HepG2 (cell line): ENCODE results near the gene IL15RA. TPM values are rescaled to one million over a fixed set of nuclear protein-coding genes. Genes with fewer than 3 reads are reported as not detected.

Source experiments
- ATAC-seq: fragments of 200-7000 bp; cut with Tn5 transposase; 3 replicates; pipeline ENCODE4 v1.9.1; 2020; ENCODE audit warnings: mild to moderate bottlenecking, moderate library complexity
- BruUV-seq: library from RNA; stranded (reverse); fragments of 400-500 nt; replicated peaks from 2 replicates; lab custom pipeline; 2021; lab: Mats Ljungman, UMichigan
- CTCF ChIA-PET: fragments of 300-600 bp; formaldehyde crosslinking; extraction: SDS; loops from one replicate; lab custom pipeline; 2021; ENCODE audit warnings: low total read pairs, inconsistent platforms, low intra/inter-chr PET ratio; lab: Yijun Ruan, JAX
- POLR2A ChIA-PET: fragments of 350-600 bp; sonication (Branson Sonifier 250); formaldehyde crosslinking; loops from one replicate; lab custom pipeline; 2020; ENCODE audit warnings: antibody characterized with exemption, inconsistent platforms; lab: Yijun Ruan, JAX
- DNase-seq: peaks from one replicate; pipeline ENCODE4 v3.0.0-alpha.2; 2015; ENCODE audit warnings: low spot score
- FAIRE-seq: peaks from 3 replicates; lab custom pipeline; 2011; peaks lifted over from hg19 to GRCh38; lab: Jason Lieb, UNC
- H2AFZ ChIP-seq: one replicate; pipeline ENCODE4 v1.6.1; 2011; ENCODE audit warnings: low read length, inconsistent platforms
- H3K27ac ChIP-seq: fragments of 300-600 bp; 3 replicates; pipeline ENCODE4 v1.8.0; 2011; ENCODE audit warnings: mixed run types, mild to moderate bottlenecking, mixed read lengths, low read length, inconsistent platforms; ENCODE audit not compliant: insufficient read depth; ENCODE audit errors: extremely low read length
- H3K27me3 ChIP-seq, 2 experiments: fragments of 200-600 bp in 1 of 2; 2 replicates in 1 of 2; 3 replicates in 1 of 2; pipeline versions ENCODE4 v1.6.0 to v1.8.0; 2011; ENCODE audit warnings: low read length in 2 of 2, mild to moderate bottlenecking in 2 of 2, moderate library complexity in 2 of 2, inconsistent platforms in 1 of 2; ENCODE audit not compliant: insufficient read depth in 2 of 2, control insufficient read depth in 1 of 2
- H3K36me3 ChIP-seq, 2 experiments: fragments of 200-600 bp in 1 of 2; replicated peaks in 1 of 2; 2 replicates in 1 of 2; 3 replicates in 1 of 2; pipeline versions ENCODE4 v1.5.1 to v1.8.0; 2011; ENCODE audit warnings: low read length in 2 of 2, inconsistent platforms in 1 of 2; ENCODE audit not compliant: insufficient read depth in 2 of 2, control insufficient read depth in 1 of 2
- H3K4me1 ChIP-seq: 2 replicates; pipeline ENCODE4 v1.5.1; 2012; ENCODE audit warnings: low read length, inconsistent platforms; ENCODE audit not compliant: insufficient read depth
- H3K4me2 ChIP-seq: 2 replicates; pipeline ENCODE4 v1.6.0; 2011; ENCODE audit warnings: low read depth, low read length, inconsistent platforms
- H3K4me3 ChIP-seq, 3 experiments: fragments of 200-600 bp in 1 of 3; sonication (generic), shearing (Covaris generic) in 1 of 3; replicated peaks in 1 of 3; 2 replicates each; pipeline ENCODE4 v1.5.1; 2011 to 2016; ENCODE audit warnings: low read length in 3 of 3, inconsistent platforms in 2 of 3, low read depth in 2 of 3, mild to moderate bottlenecking in 2 of 3, control low read depth in 1 of 3, mixed read lengths in 1 of 3; ENCODE audit not compliant: insufficient read depth in 1 of 3
- H3K79me2 ChIP-seq: one replicate; pipeline ENCODE4 v1.6.1; 2011; ENCODE audit warnings: low read length, inconsistent platforms; ENCODE audit not compliant: insufficient read depth
- H3K9ac ChIP-seq: 2 replicates; pipeline ENCODE4 v1.6.0; 2011; ENCODE audit warnings: mild to moderate bottlenecking, low read depth, low read length, inconsistent platforms; ENCODE audit not compliant: insufficient read depth
- H3K9me3 ChIP-seq: 2 replicates; pipeline ENCODE4 v1.5.1; 2012; ENCODE audit warnings: mild to moderate bottlenecking, low read length
- H4K20me1 ChIP-seq: 2 replicates; pipeline ENCODE4 v1.6.0; 2011; ENCODE audit warnings: inconsistent platforms, mild to moderate bottlenecking, low read length, moderate library complexity; ENCODE audit not compliant: insufficient read depth
- AHR ChIP-seq: IDR thresholded peaks from 2 replicates; pipeline ENCODE4 v1.6.1; 2018; ENCODE audit warnings: missing genetic modification reagents, missing compliant biosample characterization
- HMG20A ChIP-seq: IDR thresholded peaks from 2 replicates; pipeline ENCODE4 v1.6.1; 2016; ENCODE audit warnings: borderline replicate concordance
- HMG20B ChIP-seq: conservative IDR thresholded peaks from 2 replicates; pipeline ENCODE4 v1.6.1; 2016; ENCODE audit warnings: missing genetic modification reagents, missing compliant biosample characterization
- KIAA2018 ChIP-seq: sonication (generic); formaldehyde crosslinking; IDR thresholded peaks from 2 replicates; pipeline ENCODE4 v1.5.0; 2020; ENCODE audit warnings: mild to moderate bottlenecking, missing genetic modification reagents, borderline replicate concordance
- NAIF1 ChIP-seq: sonication (generic); formaldehyde crosslinking; IDR thresholded peaks from 2 replicates; pipeline ENCODE4 v1.5.0; 2020; ENCODE audit warnings: mild to moderate bottlenecking, missing genetic modification reagents, borderline replicate concordance
- PHF21A ChIP-seq: sonication (generic); formaldehyde crosslinking; IDR thresholded peaks from 2 replicates; pipeline ENCODE4 v1.5.0; 2020; ENCODE audit warnings: mild to moderate bottlenecking, missing genetic modification reagents
- SP2 ChIP-seq: sonication (generic); formaldehyde crosslinking; IDR thresholded peaks from 2 replicates; pipeline ENCODE4 v1.5.1; 2020; ENCODE audit warnings: mild to moderate bottlenecking, missing genetic modification reagents
- TERF1 ChIP-seq: sonication (generic); formaldehyde crosslinking; IDR thresholded peaks from 2 replicates; pipeline ENCODE4 v1.8.0; 2022; ENCODE audit warnings: mild to moderate bottlenecking, missing genetic modification reagents, moderate library complexity
- XBP1 ChIP-seq: sonication (generic); formaldehyde crosslinking; IDR thresholded peaks from 2 replicates; pipeline ENCODE4 v1.5.0; 2020; ENCODE audit warnings: missing genetic modification reagents
- ZFP36L2 ChIP-seq: sonication (generic); formaldehyde crosslinking; IDR thresholded peaks from 2 replicates; pipeline ENCODE4 v1.4.0; 2020; ENCODE audit warnings: missing genetic modification reagents
- ZNF556 ChIP-seq: sonication (generic); formaldehyde crosslinking; IDR thresholded peaks from 2 replicates; pipeline ENCODE4 v1.4.0; 2020; ENCODE audit warnings: mild to moderate bottlenecking, missing genetic modification reagents, borderline replicate concordance
- ZNF749 ChIP-seq: sonication (generic); formaldehyde crosslinking; IDR thresholded peaks from 2 replicates; pipeline ENCODE4 v1.8.0; 2022; ENCODE audit warnings: mild to moderate bottlenecking, missing genetic modification reagents, moderate library complexity, borderline replicate concordance
- WGBS: methylation state at CpG from one replicate; pipeline ENCODE4 v1.1.6; 2017; ENCODE audit warnings: low lambda C conversion rate; 5-methylcytosine and 5-hydroxymethylcytosine counted together
- in situ Hi-C: cut with HindIII; loops from 2 replicates; pipeline ENCODE4 v1.10.0; 2017; ENCODE audit warnings: low pct_unique_long_range_greater_than_20kb; ENCODE audit not compliant: extremely low pct_ligation_motif_present
- intact Hi-C: fragments of 100-400 bp; cut with micrococcal nuclease; formaldehyde crosslinking; loops from one replicate; pipeline ENCODE4 v1.10.0; 2022; ENCODE audit not compliant: unreplicated experiment
- polyA plus RNA-seq, 8 experiments: library from polyadenylated mRNA; depleted of rRNA in 3 of 8; stranded (reverse) in 7 of 8; unstranded in 1 of 8; fragments of >200 nt; fragmentation: Illumina TruSeq in 4 of 8; extraction: Trizol in 4 of 8; gene quantifications; 2 replicates each; pipeline versions ENCODE4 v1.2.1 to v1.2.3, GENCODE V29; 2011 to 2016; ENCODE audit warnings: low read depth in 4 of 8, missing spikeins in 1 of 8, mixed read lengths in 1 of 8; ENCODE audit not compliant: insufficient read depth in 1 of 8
- total RNA-seq, 5 experiments: library from RNA; depleted of rRNA; stranded (reverse); fragments of >200 nt; fragmentation: Illumina TruSeq; extraction: Trizol; gene quantifications; 2 replicates each; pipeline ENCODE4 v1.2.3, GENCODE V29; 2016; ENCODE audit warnings: low read depth in 1 of 5
- TF ChIP-seq, protein P1 (sequence below): sonication (generic); formaldehyde crosslinking; IDR thresholded peaks from 2 replicates; pipeline ENCODE4 v1.8.0; 2022; ENCODE audit warnings: low read depth, missing genetic modification reagents
- TF ChIP-seq, protein P2 (sequence below): sonication (generic); formaldehyde crosslinking; IDR thresholded peaks from 2 replicates; pipeline ENCODE4 v1.8.1; 2023; ENCODE audit warnings: mild to moderate bottlenecking, moderate library complexity, missing genetic modification reagents

The IL15RA gene
- total and polyA plus RNA-seq, 2 of the 13 experiments (the other 11 are each of a cell fraction or from before 2014, with no cell fraction given) = 0.53 to 0.77 TPM

DNA sequence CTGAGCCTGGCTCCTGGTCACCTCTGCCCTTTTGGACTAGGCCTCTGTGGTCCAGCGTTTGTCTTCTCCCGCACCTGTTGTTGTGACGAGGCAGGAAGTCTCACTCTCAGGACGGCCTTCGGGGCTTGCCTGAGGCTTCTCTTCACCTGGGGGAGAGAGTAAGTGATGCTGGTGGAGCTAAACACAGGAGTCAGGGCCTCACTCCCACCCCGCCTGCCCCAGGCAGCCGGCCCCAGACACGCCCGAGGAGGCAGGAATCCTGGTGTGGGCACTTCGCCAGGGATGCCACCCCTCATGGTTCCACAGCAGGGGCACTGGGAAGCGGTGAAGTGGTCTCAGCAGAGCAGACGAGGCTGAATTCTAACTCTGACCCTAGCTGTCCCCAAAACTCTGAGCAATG, 42.5 kb upstream of the IL15RA start:
- in situ Hi-C loops = no loop called here
- Histone ChIP-seq H3K4me2 (no peak overlapping the region), H3K79me2 (no peaks in the 10 kb centered on the region), H3K36me3 (no peaks in the 10 kb centered on the region), H4K20me1 (no peaks in the 10 kb centered on the region), H3K9ac (no peak overlapping the region), H3K27ac (no peak overlapping the region), H3K9me3 (no peaks in the 10 kb centered on the region), H3K4me3 (no peak overlapping the region), H3K4me1 (no peaks in the 10 kb centered on the region), H2AFZ (no peak overlapping the region), H3K27me3 (peaks cover 0 to 31% of the 10 kb centered on the region in 2 experiments; a peak in 4 of 5 replicates)
- no peak for ATAC-seq
- POLR2A ChIA-PET = no interaction called here
- CTCF ChIA-PET = no interaction called here
- intact Hi-C loops = no loop called here
- no peak for FAIRE-seq
- WGBS = 0% methylated on average over 1 of the region's 12 CpGs
- no peak for DNase-seq
- BruUV-seq = no TSS peak
- TF ChIP-seq, protein P1, sequence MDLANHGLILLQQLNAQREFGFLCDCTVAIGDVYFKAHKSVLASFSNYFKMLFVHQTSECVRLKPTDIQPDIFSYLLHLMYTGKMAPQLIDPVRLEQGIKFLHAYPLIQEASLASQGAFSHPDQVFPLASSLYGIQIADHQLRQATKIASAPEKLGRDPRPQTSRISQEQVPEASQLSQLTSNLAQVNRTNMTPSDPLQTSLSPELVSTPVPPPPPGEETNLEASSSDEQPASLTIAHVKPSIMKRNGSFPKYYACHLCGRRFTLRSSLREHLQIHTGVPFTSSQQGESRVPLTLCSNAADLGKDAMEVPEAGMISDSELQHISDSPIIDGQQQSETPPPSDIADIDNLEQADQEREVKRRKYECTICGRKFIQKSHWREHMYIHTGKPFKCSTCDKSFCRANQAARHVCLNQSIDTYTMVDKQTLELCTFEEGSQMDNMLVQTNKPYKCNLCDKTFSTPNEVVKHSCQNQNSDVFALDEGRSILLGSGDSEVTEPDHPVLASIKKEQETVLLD (CRISPR knock-in tag) = no peak
- no peak for TF ChIP-seq ZNF556 (CRISPR knock-in tag)
- no peak for TF ChIP-seq KIAA2018
- no peak for TF ChIP-seq TERF1 (CRISPR knock-in tag)
- TF ChIP-seq, protein P2, sequence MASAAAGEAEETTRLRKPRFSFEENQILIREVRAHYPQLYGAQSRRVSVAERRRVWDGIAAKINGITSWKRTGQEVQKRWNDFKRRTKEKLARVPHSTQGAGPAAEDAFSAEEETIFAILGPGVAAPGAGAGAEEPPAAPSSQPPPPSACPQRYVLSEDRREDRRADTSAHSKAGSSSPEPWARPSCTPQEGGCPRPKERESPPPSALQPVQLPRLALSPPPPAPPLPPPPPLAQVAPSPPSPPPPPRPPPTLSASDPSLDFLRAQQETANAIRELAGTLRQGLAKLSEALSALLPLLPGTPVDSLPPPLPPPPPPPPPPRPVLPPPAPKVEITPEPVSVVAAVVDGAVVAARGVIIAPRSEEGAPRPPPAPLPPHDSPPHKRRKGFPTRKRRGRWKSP (CRISPR knock-in tag) = no peak
- TF ChIP-seq AHR (CRISPR knock-in tag) = no peak
- no peak for TF ChIP-seq HMG20A (CRISPR knock-in tag)
- no peak for TF ChIP-seq XBP1
- no peak for TF ChIP-seq SP2 (CRISPR knock-in tag)
- TF ChIP-seq PHF21A = no peak
- TF ChIP-seq HMG20B (CRISPR knock-in tag) = no peak
- TF ChIP-seq NAIF1 (CRISPR knock-in tag) = no peak
- TF ChIP-seq ZFP36L2 (CRISPR knock-in tag) = no peak
- no peak for TF ChIP-seq ZNF749 (CRISPR knock-in tag)
